Measurements from ENCODE around the gene NSMCE4A. TPM values are rescaled to one million over a fixed set of nuclear protein-coding genes. Genes with fewer than 3 reads are reported as not detected.
A peak's percentile ranks its signal among the peaks of the same experiment; 100 is the strongest.

Gene NSMCE4A
- total and polyA plus RNA-seq, 9 of the 15 experiments (the other 6 are each of a cell fraction or from before 2014, with no cell fraction given) = 8.4 to 88.5 (median 46.4) TPM

DNA sequence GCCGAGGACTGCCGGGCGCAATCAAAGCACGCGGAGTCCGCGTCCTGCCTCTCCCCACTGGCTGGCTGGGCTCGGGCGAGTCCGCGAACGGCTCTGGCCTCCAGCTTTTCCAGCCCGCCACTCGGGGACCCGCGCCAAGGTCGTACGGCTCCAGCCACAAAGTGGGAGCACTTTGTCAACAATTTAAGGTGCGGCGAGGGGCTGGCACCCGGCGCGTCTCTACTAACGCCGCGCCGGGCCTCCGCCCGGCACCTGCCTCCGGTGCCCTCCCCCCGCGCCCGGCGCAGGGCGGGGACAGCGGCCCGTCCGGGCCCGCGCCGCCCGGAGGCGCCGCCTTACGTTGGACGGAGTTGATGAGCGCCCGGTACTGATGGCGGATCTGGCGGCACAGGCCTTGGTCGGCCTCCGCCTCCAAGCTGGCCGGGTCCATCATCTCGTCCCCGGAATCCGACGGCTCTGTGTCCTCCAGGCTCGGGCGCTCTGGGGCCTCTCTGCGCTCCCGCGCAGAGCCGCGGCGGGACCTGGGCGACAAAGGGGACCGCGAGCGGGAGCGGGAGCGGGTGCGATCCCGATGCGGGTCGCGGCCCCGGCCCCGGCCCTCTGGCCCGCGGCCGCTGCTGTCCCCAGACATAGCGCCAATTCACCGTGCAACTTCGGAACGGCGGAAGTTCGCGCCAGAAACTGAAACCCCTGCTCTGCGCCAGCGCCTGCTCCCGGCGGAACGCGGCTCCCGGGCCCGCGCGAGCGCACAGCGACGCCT lies at the start of gene NSMCE4A (continued):
- TF ChIP-seq ZNF407 (IDR thresholded peaks at IDR 0.05; ENCODE audit: low read depth) (no peak), ZNF197 (CRISPR knock-in tag; IDR thresholded peaks at IDR 0.05; ENCODE audit: low read depth) (no peak), SMAD2 (IDR thresholded peaks at IDR 0.05; ENCODE audit: low read depth, low read length) (no peak), ADNP (tag; IDR thresholded peaks at IDR 0.05) (no peak), TAL1 (IDR thresholded peaks at IDR 0.05) (no peak), TAF7 (tag; IDR thresholded peaks at IDR 0.05) (no peak), FOXJ2 (tag; IDR thresholded peaks at IDR 0.05) (no peak), HINFP (tag; conservative IDR thresholded peaks at IDR 0.05; ENCODE audit: low read depth) (no peak), ZNF449 (CRISPR knock-in tag; IDR thresholded peaks at IDR 0.05) (no peak), FOXM1 (IDR thresholded peaks at IDR 0.05; ENCODE audit: low read depth) (no peak), FOXM1 (CRISPR knock-in tag; IDR thresholded peaks at IDR 0.05; ENCODE audit: low read depth) (no peak), THRAP3 (IDR thresholded peaks at IDR 0.05; ENCODE audit: borderline replicate concordance) (no peak), XRCC4 (IDR thresholded peaks at IDR 0.05; ENCODE audit: extremely low read depth, insufficient read depth, insufficient read length) (no peak), NONO (IDR thresholded peaks at IDR 0.05; ENCODE audit: low read depth in 2 of 2, low read length in 1 of 2) (0 out of 4 replicates have a peak, but pooled peaks have one; percentile 20 to 27)
- TF ChIP-seq, protein P1, sequence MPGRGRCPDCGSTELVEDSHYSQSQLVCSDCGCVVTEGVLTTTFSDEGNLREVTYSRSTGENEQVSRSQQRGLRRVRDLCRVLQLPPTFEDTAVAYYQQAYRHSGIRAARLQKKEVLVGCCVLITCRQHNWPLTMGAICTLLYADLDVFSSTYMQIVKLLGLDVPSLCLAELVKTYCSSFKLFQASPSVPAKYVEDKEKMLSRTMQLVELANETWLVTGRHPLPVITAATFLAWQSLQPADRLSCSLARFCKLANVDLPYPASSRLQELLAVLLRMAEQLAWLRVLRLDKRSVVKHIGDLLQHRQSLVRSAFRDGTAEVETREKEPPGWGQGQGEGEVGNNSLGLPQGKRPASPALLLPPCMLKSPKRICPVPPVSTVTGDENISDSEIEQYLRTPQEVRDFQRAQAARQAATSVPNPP (IDR thresholded peaks at IDR 0.05; ENCODE audit: borderline replicate concordance, insufficient read depth, insufficient read length) = no peak

Measured in K562 (cell line).